Ovary (tissue), 9 donors: ENCODE results near the gene KPTN. TPM values are rescaled to one million over a fixed set of nuclear protein-coding genes. Genes with fewer than 3 reads are reported as not detected.

Experiments used
- DNase-seq, 5 donors: peaks; one replicate each; pipeline ENCODE4 v3.0.0-alpha.2; 2019 to 2020
- H3K27ac ChIP-seq, 2 donors: fragments of 200-600 bp; one replicate each; pipeline versions ENCODE4 v1.5.1 to v1.8.0; 2019 to 2022
- H3K27me3 ChIP-seq: fragments of 200-600 bp; one replicate; pipeline ENCODE4 v1.8.0; 2022
- H3K36me3 ChIP-seq: fragments of 200-600 bp; sonication (generic); one replicate; pipeline ENCODE4 v1.5.1; 2019
- H3K4me1 ChIP-seq: one replicate; pipeline ENCODE4 v1.8.1; 2013; ENCODE audit warnings: mild to moderate bottlenecking, moderate library complexity; ENCODE audit not compliant: insufficient read depth
- H3K4me3 ChIP-seq: fragments of 200-600 bp; sonication (generic); one replicate; pipeline ENCODE4 v1.5.1; 2017
- H3K9me3 ChIP-seq, 2 donors: fragments of 200-600 bp in 1 of 2; sonication (generic) in 1 of 2; one replicate each; pipeline versions ENCODE4 v1.5.1 to v1.8.1; 2013 to 2019; ENCODE audit warnings: mild to moderate bottlenecking in 1 of 2, moderate library complexity in 1 of 2
- EP300 ChIP-seq: sonication (generic); formaldehyde crosslinking; IDR thresholded peaks from one replicate; pipeline ENCODE4 v1.6.1; 2017; ENCODE audit warnings: antibody characterized with exemption
- POLR2A ChIP-seq: fragments of 450-650 bp; IDR thresholded peaks from one replicate; pipeline ENCODE4 v1.6.1; 2017; ENCODE audit warnings: antibody characterized with exemption, mild to moderate bottlenecking, moderate library complexity
- WGBS, 3 donors: extraction: QIAGEN DNeasy Blood & Tissue Kit in 1 of 3; methylation state at CpG; one replicate each; pipeline versions ENCODE4 v1.1.5 to v1.1.7; 2013 to 2017; 5-methylcytosine and 5-hydroxymethylcytosine counted together
- intact Hi-C, 4 donors: fragments of 100-400 bp; cut with DNase I; formaldehyde crosslinking; loops; one replicate each; pipeline versions ENCODE4 v1.11.0 to v1.15.1; 2022 to 2023
- polyA plus RNA-seq, 2 donors: library from polyadenylated mRNA; stranded (reverse); fragments of 200-250 nt in 1 of 2; fragments of 350-450 nt in 1 of 2; fragmentation: Illumina TruSeq in 1 of 2; extraction: RNeasy Lipid Tissue Mini Kit (QIAGEN cat#74804) in 1 of 2; gene quantifications; one replicate each; pipeline ENCODE4 v1.2.3, GENCODE V29; 2013 to 2014
- total RNA-seq, 7 donors: library from RNA; depleted of rRNA in 2 of 7; stranded (reverse); fragments of >200 nt in 2 of 7; fragmentation: NEBNext Ultra II Directional in 3 of 7; extraction: Animal tissue kit (Norgen Biotek cat#: 25700) in 3 of 7; gene quantifications; one replicate each; pipeline versions ENCODE4 v1.1.0 to v1.2.4, GENCODE V29; 2016 to 2023
- TF ChIP-seq, protein P1 (sequence below), 3 donors: fragments of 450-650 bp in 2 of 3; fragments of 200-600 bp in 1 of 3; IDR thresholded peaks; one replicate each; pipeline versions ENCODE4 v1.5.1 to v1.8.0; 2016 to 2022; ENCODE audit warnings: antibody characterized with exemption in 3 of 3, mild to moderate bottlenecking in 1 of 3
- donor health status: DM: no; HTN: no; CAD: no; lungs with moderate emphysema.
- donor health status: DM: no; HTN: no; CAD: no.
- donor health status: Bipolar disorder and iron deficiency.
- donor health status: DM: yes; HTN: yes; CAD: no.
- donor health status: DM: no; HTN: no; CAD: no.
- donor health status: DM: yes; HTN: yes; CAD: no.

Gene KPTN
- total and polyA plus RNA-seq, 9 donors, result 2.8 to 5.5 (median 4.4) TPM

DNA sequence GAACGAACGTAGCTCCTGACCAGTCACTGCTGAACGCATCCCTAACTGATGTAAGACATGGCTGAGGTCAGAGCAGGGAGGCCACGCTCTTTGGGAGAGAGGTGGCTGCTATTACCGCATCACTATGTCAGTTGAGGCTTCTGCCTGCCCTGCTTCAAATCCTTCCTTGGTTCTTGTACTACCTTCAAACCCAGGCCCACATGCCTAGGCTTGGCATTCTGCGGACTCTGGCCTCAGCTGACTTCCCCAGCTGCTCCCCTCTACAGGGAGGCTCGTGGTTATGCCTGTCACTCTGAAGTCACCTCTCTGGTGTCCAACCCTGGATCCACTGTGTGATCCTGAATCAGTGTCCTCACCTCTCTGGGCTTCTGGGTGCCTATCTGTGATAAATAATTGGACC, 49.9 kb downstream of the KPTN start:
- WGBS, 3 donors, result 67 to 74% (median 72%) methylated on average over 7 of the region's 7 CpGs
- no peak for DNase-seq
- intact Hi-C loops, result loop anchor here in 1 of 4 donors (10.0 kb wide), 1 partner anchor 81 kb away; the partner anchor contains the start of gene NAPA
- TF ChIP-seq, protein P1, sequence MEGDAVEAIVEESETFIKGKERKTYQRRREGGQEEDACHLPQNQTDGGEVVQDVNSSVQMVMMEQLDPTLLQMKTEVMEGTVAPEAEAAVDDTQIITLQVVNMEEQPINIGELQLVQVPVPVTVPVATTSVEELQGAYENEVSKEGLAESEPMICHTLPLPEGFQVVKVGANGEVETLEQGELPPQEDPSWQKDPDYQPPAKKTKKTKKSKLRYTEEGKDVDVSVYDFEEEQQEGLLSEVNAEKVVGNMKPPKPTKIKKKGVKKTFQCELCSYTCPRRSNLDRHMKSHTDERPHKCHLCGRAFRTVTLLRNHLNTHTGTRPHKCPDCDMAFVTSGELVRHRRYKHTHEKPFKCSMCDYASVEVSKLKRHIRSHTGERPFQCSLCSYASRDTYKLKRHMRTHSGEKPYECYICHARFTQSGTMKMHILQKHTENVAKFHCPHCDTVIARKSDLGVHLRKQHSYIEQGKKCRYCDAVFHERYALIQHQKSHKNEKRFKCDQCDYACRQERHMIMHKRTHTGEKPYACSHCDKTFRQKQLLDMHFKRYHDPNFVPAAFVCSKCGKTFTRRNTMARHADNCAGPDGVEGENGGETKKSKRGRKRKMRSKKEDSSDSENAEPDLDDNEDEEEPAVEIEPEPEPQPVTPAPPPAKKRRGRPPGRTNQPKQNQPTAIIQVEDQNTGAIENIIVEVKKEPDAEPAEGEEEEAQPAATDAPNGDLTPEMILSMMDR (IDR thresholded peaks at IDR 0.05), result no peak
- TF ChIP-seq EP300, result no peak
- H3K4me1 ChIP-seq, result peaks cover 6% of the 10 kb centered on the region
- H3K27ac ChIP-seq, result no peak overlapping the region
- H3K4me3 ChIP-seq, result no peak overlapping the region
- H3K36me3 ChIP-seq, result no peaks in the 10 kb centered on the region
- no peaks in the 10 kb centered on the region for H3K27me3 ChIP-seq
- H3K9me3 ChIP-seq, result no peaks in the 10 kb centered on the region

DNA sequence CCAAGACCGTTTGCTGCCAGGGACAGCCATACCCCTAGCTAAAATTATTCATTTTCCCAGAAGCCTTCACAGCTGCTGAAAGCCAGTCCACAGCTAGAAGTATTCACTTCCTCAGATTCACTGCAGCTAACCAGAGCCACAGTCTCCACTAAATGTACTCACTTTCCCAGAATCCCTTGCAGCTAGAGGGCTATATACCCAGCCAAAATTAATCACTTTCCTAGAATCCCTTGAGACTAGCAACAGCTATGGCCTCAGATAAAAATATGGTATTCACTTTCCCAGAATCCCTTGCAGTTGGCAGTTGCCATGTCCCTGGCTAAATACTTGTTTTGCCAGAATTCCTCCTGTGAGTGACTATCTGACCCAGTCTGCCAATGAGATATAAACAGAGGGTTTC, 50.9 kb downstream of the KPTN start:
- WGBS, 3 donors, result 38 to 40% (median 40%) methylated on average over 1 of the region's 1 CpG
- Histone ChIP-seq H3K4me1 (peaks cover 9% of the 10 kb centered on the region), H3K9me3 (no peaks in the 10 kb centered on the region), H3K36me3 (no peaks in the 10 kb centered on the region), H3K27ac (no peak overlapping the region), H3K4me3 (no peak overlapping the region), H3K27me3 (no peaks in the 10 kb centered on the region)
- DNase-seq, result no peak
- no peak for TF ChIP-seq POLR2A
- TF ChIP-seq EP300, result no peak
- TF ChIP-seq, protein P1 (IDR thresholded peaks at IDR 0.05), result no peak
- intact Hi-C loops, result loop anchor here in 2 of 4 donors (2.0 to 10.0 kb wide), 2 partner anchors 60 to 82 kb away; partner anchors contain the start of gene NAPA (in 1 of the 2)

DNA sequence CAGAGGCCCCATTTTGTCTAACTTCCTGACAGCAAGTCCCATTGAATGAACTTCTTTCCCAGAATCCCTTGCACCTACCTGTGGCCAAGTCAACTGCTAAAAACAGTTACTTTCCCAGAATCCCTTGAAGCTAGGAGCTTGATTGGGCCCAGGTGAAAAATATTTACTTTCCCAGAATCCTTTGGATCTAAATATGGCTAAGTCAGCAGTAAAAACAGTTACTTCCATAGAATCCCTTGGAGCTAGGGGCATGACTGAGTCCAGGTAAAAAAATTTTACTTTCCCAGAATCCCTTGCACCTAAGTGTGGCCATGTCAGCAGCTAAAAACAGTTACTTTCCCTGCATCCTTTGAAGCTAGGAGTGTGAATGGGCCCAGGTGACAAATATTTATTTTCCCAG, 51.5 kb downstream of the KPTN start:
- Histone ChIP-seq H3K9me3 (no peaks in the 10 kb centered on the region), H3K36me3 (no peaks in the 10 kb centered on the region), H3K4me1 (peaks cover 10% of the 10 kb centered on the region), H3K27me3 (no peaks in the 10 kb centered on the region), H3K4me3 (no peak overlapping the region), H3K27ac (no peak overlapping the region)
- intact Hi-C loops, result loop anchor here in 2 of 4 donors (2.0 to 10.0 kb wide), 2 partner anchors 60 to 82 kb away; partner anchors contain the start of gene NAPA (in 1 of the 2)
- TF ChIP-seq EP300, result no peak
- TF ChIP-seq, protein P1 (IDR thresholded peaks at IDR 0.05), result no peak
- no peak for TF ChIP-seq POLR2A
- no peak for DNase-seq

DNA sequence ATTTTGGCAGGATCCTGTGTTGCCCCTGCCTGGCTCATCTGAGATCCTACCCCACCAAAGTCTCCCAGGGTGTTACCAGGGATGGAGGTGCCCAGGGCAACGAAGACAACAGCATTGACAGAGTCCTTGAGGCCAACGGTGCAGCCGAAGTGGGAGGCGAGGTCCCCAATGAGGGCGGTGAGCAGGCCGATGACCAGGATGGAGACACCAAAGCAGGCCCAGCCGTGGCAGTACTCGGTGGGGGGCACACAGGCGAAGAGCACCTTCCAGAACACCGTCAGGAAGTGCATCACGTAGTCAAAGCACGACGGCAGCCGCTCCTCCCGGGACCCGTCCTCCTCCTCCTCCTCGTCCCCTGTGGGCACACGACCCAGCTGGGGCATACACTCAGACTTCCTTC, 51.9 kb downstream of the KPTN start:
- no peak for TF ChIP-seq EP300
- TF ChIP-seq, protein P1 (IDR thresholded peaks at IDR 0.05), result no peak
- TF ChIP-seq POLR2A, result no peak
- Histone ChIP-seq H3K4me1 (peaks cover 10% of the 10 kb centered on the region), H3K9me3 (no peaks in the 10 kb centered on the region), H3K27me3 (no peaks in the 10 kb centered on the region), H3K4me3 (no peak overlapping the region), H3K36me3 (no peaks in the 10 kb centered on the region), H3K27ac (no peak overlapping the region)
- WGBS, 3 donors, result 73 to 84% (median 82%) methylated on average over 18 of the region's 18 CpGs
- DNase-seq, result no peak
- intact Hi-C loops, result loop anchor here in 2 of 4 donors (2.0 to 10.0 kb wide), 2 partner anchors 61 to 83 kb away; partner anchors contain the start of gene NAPA (in 1 of the 2)
